A673 (cell line): ENCODE results near the gene SNAP47. TPM values are rescaled to one million over a fixed set of nuclear protein-coding genes. Genes with fewer than 3 reads are reported as not detected.

ENCODE experiments used
- BruUV-seq: library from RNA; stranded (reverse); fragments of 400-500 nt; replicated peaks from 2 replicates; lab custom pipeline; 2021; lab: Mats Ljungman, UMichigan
- CTCF ChIA-PET: fragments of 300-600 bp; sonication (Branson Sonifier 250); formaldehyde crosslinking; loops from one replicate; lab custom pipeline; 2022; ENCODE audit warnings: antibody characterized with exemption; lab: Charles Lee
- POLR2A ChIA-PET: fragments of 300-600 bp; sonication (Branson Sonifier 250); formaldehyde crosslinking; loops from one replicate; lab custom pipeline; 2022; ENCODE audit warnings: antibody characterized with exemption; ENCODE audit not compliant: low non-redundant PET; lab: Charles Lee
- DNase-seq: peaks from one replicate; pipeline ENCODE4 v3.0.0-alpha.2; 2015; ENCODE audit warnings: low spot score
- H3K27ac ChIP-seq: fragments of 200-600 bp; sonication (generic); 2 replicates; pipeline ENCODE4 v1.5.1; 2016; ENCODE audit warnings: mixed run types, low read depth, mild to moderate bottlenecking, mixed read lengths, antibody characterized with exemption, low read length; ENCODE audit not compliant: poor library complexity, severe bottlenecking
- H3K27me3 ChIP-seq: fragments of 200-600 bp; sonication (generic); replicated peaks from 2 replicates; pipeline ENCODE4 v1.6.1; 2017; ENCODE audit warnings: mixed run types, low read depth, mild to moderate bottlenecking, mixed read lengths, antibody characterized with exemption, low read length; ENCODE audit not compliant: insufficient read depth, poor library complexity
- H3K36me3 ChIP-seq: fragments of 200-600 bp; sonication (generic); 2 replicates; pipeline ENCODE4 v1.6.1; 2016; ENCODE audit warnings: mixed run types, mild to moderate bottlenecking, mixed read lengths, antibody characterized with exemption, low read length; ENCODE audit not compliant: insufficient read depth, poor library complexity, severe bottlenecking
- H3K4me1 ChIP-seq: fragments of 200-600 bp; sonication (generic); 2 replicates; pipeline ENCODE4 v1.6.1; 2017; ENCODE audit warnings: mixed run types, mild to moderate bottlenecking, mixed read lengths, antibody characterized with exemption, low read length; ENCODE audit not compliant: insufficient read depth, poor library complexity, severe bottlenecking
- H3K4me3 ChIP-seq: fragments of 200-600 bp; sonication (generic); 2 replicates; pipeline ENCODE4 v1.5.1; 2016; ENCODE audit warnings: low read depth, mixed run types, mild to moderate bottlenecking, mixed read lengths, low read length; ENCODE audit not compliant: poor library complexity, severe bottlenecking
- H3K9me3 ChIP-seq: fragments of 200-600 bp; sonication (generic); 2 replicates; pipeline ENCODE4 v1.6.1; 2016; ENCODE audit warnings: mixed run types, low read depth, mild to moderate bottlenecking, mixed read lengths, antibody characterized with exemption, low read length; ENCODE audit not compliant: poor library complexity, severe bottlenecking
- CTCF ChIP-seq: fragments of 300-800, 200-600 bp; sonication (generic); conservative IDR thresholded peaks from 2 replicates; pipeline ENCODE4 v1.5.1; 2017; ENCODE audit warnings: low read depth, mild to moderate bottlenecking, antibody characterized with exemption, low read length, moderate library complexity, mixed read lengths
- EZH2 ChIP-seq: fragments of 200-600 bp; sonication (generic); IDR thresholded peaks from 2 replicates; pipeline ENCODE4 v1.6.1; 2017; ENCODE audit warnings: borderline replicate concordance, low read depth, mild to moderate bottlenecking, mixed read lengths, antibody characterized with exemption, low read length; ENCODE audit not compliant: poor library complexity, severe bottlenecking
- intact Hi-C: fragments of 100-400 bp; cut with micrococcal nuclease; formaldehyde crosslinking; loops from one replicate; pipeline ENCODE4 v1.10.0; 2022; ENCODE audit not compliant: unreplicated experiment
- total RNA-seq: library from RNA; stranded (reverse); gene quantifications from 2 replicates; pipeline ENCODE4 v1.2.3, GENCODE V29; 2021

The SNAP47 gene
- total RNA-seq, 1 experiment from 2014 or later, result 36.4 TPM

- POLR2A ChIA-PET, result no interaction called here
- intact Hi-C loops, result loop anchor here (10.0 kb wide), 1 partner anchor 248 kb away; no protein-coding TSS in a partner anchor
- CTCF ChIA-PET, result no interaction called here
These were observed 2.5 kb upstream of the SNAP47 start for GRCh38 chr1:227732586-227733308.

GRCh38 chr1:227733309-227733705 is 1.9 kb upstream of the SNAP47 start:
- no peak for DNase-seq
- BruUV-seq, result no TSS peak
- Histone ChIP-seq H3K9me3 (no peaks in the 10 kb centered on the region), H3K36me3 (peaks cover 15% of the 10 kb centered on the region), H3K27ac (no peak overlapping the region), H3K4me1 (peaks cover 8% of the 10 kb centered on the region), H3K4me3 (no peak overlapping the region), H3K27me3 (no peaks in the 10 kb centered on the region)
- no peak for TF ChIP-seq CTCF
- TF ChIP-seq EZH2, result no peak
- ChIA-PET POLR2A (no interaction called here), CTCF (no interaction called here)
- intact Hi-C loops, result loop anchor here (10.0 kb wide), 1 partner anchor 249 kb away; no protein-coding TSS in a partner anchor

More at GRCh38 chr1:227732586-227733308, 2.5 kb upstream of the SNAP47 start:
- no TSS peak for BruUV-seq
- no peak overlapping the region for H3K27ac ChIP-seq
- no peak overlapping the region for H3K4me3 ChIP-seq
- no peaks in the 10 kb centered on the region for H3K27me3 ChIP-seq
- peaks cover 8% of the 10 kb centered on the region for H3K4me1 ChIP-seq
- TF ChIP-seq CTCF, result no peak
- TF ChIP-seq EZH2, result no peak
- H3K9me3 ChIP-seq, result no peaks in the 10 kb centered on the region
- H3K36me3 ChIP-seq, result peaks cover 15% of the 10 kb centered on the region
- no peak for DNase-seq

- peaks cover 15% of the 10 kb centered on the region for H3K36me3 ChIP-seq
- peak overlapping the region; percentile 85 for H3K27ac ChIP-seq
- POLR2A ChIA-PET, result no interaction called here
- TSS peak; percentile 75 for BruUV-seq
- H3K4me3 ChIP-seq, result peak overlapping the region; percentile 94
- intact Hi-C loops, result loop anchor here (10.0 kb wide), 1 partner anchor 249 kb away; no protein-coding TSS in a partner anchor
- H3K4me1 ChIP-seq, result peaks cover 4% of the 10 kb centered on the region
- CTCF ChIA-PET, result interaction anchor here (0.5 kb wide), 1 partner anchor 148 kb away, joined by 3 read pairs; no protein-coding TSS in a partner anchor
- TF ChIP-seq EZH2, result no peak
- TF ChIP-seq CTCF, result no peak
- no peak for DNase-seq
- H3K9me3 ChIP-seq, result no peaks in the 10 kb centered on the region
- no peaks in the 10 kb centered on the region for H3K27me3 ChIP-seq
These were observed 1.3 kb upstream of the SNAP47 start for GRCh38 chr1:227733751-227734545.
